Fibroblast of skin of abdomen (primary cell): Measurements from ENCODE around the gene MRPS10.
"Not testable (repeated sequence)": the region's sequence is repeated elsewhere in the genome, so short reads cannot be mapped to it uniquely, and the experiment has no call there.

Experiments
- DNase-seq: peaks from one replicate; pipeline ENCODE4 v3.0.0-alpha.2; 2013

MRPS10 gene

DNA sequence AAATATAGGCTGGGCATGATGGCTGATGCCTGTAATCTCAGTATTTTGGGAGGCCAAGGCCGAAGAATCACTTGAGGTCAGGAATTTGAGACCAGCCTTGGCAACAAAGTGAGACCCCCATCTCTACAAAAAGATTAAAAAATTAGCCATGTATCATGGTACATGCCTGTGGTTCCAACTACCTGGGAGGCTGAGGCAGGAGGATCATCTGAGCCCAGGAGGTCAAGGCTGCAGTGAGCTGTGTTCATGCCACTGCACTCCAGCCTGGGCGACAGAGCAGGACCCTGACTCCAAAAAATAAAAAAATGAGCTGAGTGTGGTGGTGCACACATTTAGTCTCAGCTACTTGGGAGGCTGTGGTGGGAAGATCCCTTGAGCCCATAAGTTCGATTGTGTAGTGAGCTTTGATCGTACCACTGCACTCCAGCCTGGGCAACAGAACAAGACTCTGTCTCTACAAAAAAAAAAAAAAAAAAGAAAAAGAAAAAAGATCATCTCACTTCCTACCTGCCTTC lies 12.8 kb downstream of the MRPS10 start:
- DNase-seq: no peak

DNA sequence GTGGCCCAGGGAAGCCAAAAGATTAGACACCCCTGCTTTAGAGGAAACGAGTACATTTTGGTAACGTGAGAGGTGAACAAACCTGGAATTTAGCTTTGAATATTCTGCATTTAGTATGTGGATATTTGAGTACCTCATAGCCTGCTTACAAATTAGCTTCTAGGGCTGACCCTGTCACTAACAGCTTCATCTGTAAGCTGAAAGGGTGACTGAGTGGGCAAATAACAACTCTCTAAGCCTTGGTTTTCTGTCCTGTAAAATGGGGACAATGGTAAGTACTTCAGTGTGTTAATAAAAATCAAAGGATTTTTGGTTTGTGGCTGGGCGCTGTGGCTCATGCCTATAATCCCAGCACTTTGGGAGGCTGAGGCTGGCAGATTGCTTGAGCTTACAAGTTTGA lies 14.5 kb downstream of the MRPS10 start:
- DNase-seq: no peak

DNA sequence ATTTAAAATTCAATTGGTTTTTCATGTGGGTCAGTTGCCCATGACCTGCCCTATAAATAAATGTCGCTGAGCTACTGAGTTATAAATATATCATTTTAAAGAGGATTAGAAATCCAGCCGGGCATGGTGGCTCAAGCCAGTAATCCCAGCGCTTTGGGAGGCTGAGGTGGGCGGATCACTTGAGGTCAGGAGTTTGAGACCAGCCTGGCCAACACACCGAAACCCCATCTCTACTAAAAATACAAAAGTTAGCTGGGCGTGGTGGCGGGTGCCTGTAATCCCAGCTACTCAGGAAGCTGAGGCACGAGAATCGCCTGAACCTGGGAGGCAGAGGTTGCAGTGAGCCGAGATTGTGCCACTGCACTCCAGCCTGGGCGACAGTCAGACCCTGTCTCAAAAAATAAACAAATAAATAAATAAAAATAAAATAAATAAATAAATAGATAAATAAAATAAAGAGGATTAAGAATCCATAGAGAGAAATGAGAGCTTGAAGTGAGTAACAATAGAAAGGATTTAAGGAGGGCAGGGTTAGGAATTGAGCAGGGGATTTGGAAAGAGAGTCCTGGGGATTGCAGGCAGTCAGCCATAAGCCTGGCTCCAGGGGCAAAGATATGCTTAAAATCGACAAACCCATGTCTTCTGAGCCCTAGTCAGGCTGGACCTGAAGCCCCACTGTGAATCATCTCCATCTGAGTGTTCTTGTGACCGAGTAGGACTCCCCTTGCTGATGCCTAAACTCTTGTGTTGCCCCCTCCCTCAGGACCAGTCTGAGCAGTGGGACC lies 15.3 kb downstream of the MRPS10 start:
- not testable (repeated sequence) for DNase-seq

DNA sequence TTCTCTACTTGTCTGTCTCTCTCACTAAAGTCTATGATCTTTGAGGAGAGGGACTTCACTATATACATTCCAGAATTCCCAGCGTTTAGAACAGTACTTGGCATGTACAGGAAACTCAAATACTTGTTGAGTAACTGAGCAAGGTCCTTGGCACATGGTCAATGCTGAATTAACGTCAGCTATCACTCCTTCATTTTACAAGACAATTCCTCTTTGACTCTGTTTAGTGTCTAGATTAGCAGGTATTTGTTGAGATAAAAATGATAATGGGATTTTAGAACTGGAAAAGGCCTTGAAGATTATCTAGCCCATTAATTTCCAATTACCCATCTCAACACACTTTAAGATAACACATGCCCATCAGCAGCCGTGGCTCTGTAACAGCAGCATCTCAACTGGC lies 16.3 kb downstream of the MRPS10 start:
- no peak for DNase-seq

DNA sequence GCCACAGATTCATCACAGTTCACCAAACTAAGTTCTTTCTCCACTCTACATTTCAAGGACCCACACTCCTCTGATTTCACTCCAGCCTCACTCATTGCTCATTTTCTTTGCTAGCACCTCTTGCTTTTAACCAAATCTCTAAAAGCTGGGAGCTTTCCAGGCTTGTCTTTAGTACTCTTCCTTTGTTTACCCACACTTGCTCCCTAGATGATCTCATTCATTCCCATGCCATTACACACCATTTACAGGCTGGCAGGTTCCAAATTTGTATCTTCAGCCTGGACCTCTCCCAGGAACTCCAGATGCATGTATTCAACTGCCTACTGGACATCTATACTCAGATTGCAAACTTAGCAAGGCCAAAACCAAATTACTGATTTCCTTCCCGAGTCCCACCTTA lies 17.6 kb downstream of the MRPS10 start:
- DNase-seq: peak; percentile 92

DNA sequence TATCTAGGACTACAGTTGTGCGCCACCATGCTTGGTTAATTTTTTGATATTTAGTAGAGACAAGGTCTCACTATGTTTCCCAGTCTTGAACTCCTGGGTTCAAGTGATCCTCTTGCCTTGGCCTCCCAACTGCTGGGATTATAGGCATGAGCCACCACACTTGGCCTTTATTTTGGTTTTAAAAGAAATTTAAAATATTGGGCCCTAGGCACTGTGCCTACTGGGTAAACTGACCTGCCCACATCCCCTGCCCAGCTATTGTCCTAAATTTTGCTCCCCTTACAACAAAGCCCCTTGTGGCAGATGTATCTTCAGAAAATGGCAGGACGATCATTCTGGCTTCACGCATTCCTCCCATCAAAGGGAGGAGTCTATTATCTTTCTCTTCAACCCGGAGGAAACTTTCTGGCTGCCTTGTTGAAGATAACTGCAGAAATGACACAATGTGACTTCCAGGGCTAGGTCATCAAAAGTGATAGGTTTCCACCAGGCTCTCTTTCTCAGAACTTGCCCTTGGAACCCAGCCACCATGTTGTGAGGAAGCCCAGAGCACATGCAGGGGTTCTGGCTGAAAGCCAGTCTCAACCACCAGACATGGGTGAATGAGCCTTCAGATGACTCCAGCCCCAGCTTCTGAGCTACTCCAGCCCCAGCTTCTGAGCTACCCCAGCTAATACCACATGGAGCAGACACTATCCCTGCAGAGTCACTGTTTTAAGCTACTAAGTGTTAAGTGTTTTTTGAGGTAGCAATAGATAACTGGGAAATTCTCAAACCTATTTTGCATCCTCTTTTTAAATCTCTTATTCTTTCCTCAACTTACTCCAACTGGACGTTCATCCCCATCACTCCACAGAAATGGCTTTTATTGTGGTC lies 18.3 kb downstream of the MRPS10 start:
- DNase-seq: peak; percentile 57

DNA sequence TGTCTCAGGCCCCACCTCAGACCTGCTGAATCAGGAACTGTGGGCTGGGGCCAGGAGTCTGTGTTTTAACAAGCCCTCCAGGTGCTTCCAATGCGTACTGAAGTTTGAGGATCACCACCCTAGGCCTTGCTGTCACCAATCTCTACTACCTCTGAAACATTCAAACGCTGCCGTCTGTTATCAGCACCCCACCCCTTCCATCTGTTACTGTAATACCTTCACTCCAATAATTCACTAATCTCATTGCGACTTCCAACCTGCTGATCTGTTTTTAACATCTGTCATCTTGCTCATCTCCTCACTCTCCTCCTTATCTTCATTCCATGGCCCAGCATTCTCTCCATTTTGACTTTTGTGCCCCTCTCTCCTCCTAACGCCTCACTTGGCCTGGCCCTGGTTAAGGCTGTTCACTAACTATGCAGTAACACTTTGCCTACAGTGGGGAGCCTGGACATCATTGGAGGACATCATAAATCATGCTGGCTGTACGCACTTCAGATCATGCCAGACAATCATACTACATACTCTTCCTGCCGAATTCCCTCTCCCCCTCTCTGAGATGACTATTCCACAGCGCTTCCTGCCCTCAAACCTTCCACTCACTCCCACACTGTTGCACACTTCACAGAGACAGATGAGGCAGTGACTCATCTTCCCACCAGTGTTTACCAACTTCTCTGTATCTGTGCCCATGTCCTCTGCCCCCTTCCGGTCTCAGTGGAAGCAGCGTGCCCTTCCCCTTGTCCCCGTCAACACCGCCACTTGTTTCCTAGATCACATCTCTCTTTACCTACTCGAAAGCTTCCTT lies 19.9 kb downstream of the MRPS10 start:
- DNase-seq: peak; percentile 70

DNA sequence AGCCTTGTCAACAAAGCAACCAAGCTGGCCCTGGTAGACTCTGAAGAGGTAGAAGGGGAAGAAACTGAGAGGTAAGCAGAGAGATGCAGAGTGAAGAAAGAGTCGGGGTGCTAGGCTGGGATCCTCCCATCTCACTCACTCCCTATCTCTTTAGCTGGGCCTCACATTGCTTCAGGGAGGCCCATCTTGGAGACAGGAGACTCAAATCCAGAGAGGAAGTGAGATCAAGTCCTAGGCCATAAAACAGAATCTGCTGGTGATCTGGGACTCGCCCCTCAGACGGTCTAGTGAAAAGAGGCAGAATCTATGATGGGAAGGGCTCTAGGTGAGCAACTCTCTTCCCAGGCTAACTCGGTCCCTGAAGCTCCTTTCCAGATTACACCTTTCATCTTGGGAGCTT lies 22.2 kb downstream of the MRPS10 start:
- no peak for DNase-seq

DNA sequence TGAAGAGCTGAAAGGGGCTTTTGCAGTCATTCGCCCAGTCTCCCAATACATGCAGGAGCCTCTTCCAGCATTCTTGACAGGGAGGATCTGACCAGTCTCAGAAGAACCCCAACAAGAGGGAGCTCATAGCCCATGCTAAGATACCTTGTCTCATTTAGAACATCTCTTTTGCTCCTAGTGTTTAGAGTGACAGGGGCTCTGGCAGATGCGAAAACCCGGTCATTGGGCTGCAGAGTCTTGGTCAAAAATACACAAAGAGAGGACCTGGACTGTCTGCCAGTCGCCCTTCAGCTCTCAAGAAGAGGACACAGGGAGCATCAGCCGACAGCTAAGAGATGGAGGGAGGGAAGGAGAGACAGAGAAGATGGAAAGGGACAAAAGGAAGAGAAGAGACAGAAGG lies 23.6 kb downstream of the MRPS10 start:
- no peak for DNase-seq

DNA sequence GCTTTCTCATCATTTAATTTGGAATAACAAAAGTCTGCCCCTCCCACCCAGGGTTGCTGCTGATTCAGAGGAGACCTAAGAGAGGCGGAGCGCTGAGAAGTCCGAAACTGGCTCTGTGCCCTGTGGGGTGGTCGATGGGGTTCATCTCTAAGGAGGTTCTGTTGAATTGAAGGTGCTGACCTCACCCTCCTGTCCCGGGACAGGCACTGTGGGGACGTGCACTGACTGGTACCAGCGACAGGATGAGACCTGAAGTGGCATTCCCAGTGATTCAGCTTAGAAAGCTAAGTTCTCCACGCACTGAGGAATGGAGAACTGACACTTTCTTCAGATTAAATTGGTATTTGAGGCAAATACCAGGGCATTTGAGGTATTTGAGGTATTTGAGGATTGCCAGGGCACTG lies 24.2 kb downstream of the MRPS10 start:
- DNase-seq: no peak

DNA sequence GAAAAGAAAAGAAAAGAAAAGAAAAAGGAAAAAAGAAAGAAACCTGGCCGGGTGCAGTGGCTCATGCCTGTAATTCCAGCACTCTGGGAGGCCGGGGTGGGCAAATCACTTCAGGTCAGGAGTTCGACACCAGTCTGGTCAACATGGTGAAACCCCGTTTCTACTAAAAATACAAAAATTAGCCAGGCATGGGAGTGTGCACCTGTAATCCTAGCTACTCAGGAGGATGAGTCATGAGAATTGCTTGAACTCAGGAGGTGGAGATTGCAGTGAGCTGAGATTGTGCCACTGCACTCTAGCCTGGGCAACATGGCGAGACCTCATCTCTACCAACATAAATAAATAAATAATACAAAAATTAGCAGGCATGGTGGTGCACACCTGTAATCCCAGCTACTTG lies 25.3 kb downstream of the MRPS10 start:
- not testable (repeated sequence) for DNase-seq

DNA sequence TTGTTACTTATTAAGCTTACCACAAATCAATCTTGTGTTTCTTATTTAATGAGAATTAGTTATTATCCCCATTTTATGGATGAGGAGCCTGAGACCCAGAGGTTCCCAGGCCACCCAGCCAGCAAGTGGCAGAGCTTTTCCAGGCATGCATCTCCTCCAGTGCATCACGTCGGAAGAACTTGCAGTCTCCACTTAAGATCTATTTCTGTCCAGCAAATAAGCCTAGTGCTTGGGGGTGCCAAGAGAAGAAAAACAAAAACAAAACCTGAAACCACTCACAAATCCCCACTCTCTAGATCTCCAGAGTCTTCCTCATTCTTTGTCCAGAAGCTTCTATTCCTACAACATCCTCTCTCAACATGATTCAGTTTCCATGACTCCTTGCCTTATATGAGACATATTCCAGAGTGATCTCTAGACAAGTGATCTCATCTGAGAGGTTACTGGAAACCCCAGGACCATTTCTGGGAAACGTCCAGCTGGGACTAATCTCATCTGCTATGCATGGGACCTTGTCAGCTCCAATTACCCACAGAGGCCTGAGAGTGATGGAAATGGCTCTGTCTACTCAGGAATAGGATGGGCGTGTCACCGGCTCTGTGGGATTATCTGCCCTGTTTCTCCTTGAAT lies 27.0 kb downstream of the MRPS10 start:
- peak; percentile 82 for DNase-seq

DNA sequence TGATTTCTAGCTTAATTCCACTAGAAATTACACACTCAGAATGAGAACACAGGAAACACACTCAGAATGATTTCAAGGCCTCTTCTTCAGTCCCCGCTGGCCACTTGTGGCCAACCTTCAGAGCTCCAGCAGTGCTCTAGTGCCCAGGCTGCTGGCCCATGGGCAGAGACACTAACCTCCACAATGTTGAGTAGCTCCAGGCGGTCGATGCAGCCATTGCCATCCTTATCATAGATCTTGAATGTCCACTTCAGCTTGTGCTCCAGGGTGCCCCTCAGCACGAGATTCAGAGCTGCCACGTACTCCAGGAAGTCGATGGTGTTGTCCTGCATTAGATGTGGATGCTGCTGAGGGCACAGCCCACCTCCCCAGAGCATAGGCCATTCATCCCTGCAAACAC lies 29.3 kb downstream of the MRPS10 start:
- no peak for DNase-seq

DNA sequence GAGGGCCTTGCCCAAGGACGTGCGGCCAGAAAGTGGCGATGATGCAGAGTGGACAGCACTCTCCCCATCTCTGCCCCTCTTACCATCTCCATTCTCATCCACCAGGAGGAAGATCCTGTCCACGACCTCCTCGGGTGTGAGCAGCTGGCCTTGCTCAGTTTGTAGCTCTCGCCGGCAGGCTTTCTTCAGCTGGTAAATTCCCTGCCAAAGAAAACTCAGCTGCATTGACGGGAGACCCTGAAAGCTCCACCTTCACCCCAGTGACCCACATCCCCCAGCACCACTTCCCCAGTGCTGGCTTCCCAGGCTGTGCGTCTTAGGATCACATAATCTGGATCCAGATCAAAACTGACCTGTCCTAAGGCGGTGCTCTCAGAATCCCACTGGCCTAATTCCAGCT lies 32.1 kb downstream of the MRPS10 start:
- DNase-seq: no peak

DNA sequence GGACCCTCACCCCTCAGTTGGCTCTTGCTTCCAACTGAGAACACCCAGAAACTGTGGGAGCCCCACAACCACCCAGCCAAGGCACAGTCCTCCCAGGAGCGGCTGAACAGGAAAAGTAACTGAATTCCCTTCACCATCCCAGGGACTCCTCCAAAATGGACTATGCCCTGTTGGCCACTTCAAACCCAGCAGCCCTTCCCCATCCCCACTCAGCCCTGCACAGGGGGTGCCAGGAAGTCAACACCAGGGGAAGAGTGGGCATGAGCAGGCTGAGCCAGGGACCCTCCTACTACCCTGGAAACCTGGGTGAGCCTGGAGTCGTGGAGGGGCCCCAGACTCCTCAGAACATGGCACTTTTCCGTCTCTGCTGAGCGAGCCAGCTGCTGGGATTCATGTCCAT lies 33.2 kb downstream of the MRPS10 start:
- no peak for DNase-seq

DNA sequence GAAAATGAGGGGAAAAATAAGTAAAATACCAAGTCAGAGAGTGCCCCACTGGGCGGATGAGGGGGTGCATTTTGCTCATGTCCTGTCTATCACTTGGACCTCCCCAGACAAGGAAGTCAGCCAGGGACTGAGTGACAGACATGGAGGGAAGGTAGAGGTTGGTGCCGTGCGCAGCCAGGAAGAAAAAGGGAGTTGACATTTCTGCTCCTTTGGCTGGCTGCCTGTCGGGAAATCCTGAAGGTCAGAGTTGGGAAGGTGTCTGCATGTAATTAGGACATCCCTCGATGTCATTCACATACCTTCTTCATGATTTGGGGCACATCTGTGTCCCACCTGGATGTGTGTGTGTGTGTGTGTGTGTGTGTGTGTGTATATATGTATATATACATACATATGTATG lies 35.6 kb downstream of the MRPS10 start:
- DNase-seq: no peak

DNA sequence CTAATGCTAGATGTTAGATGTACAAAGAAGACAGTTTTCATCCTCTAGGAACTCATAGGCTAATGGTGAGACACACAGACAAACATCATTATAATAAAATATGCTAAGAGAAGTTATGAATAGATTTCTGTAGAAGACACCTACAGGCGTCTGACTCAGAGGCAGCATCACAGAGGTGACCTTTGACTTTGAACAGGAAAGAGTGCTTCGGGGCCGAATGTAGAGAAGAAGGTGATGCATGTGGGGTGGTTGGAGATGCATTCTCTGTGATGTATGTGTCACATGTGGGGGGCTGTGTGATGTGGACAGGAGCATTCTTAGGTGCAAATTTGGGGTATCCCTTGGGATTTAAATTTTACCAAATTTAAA lies 37.7 kb downstream of the MRPS10 start:
- DNase-seq: no peak

DNA sequence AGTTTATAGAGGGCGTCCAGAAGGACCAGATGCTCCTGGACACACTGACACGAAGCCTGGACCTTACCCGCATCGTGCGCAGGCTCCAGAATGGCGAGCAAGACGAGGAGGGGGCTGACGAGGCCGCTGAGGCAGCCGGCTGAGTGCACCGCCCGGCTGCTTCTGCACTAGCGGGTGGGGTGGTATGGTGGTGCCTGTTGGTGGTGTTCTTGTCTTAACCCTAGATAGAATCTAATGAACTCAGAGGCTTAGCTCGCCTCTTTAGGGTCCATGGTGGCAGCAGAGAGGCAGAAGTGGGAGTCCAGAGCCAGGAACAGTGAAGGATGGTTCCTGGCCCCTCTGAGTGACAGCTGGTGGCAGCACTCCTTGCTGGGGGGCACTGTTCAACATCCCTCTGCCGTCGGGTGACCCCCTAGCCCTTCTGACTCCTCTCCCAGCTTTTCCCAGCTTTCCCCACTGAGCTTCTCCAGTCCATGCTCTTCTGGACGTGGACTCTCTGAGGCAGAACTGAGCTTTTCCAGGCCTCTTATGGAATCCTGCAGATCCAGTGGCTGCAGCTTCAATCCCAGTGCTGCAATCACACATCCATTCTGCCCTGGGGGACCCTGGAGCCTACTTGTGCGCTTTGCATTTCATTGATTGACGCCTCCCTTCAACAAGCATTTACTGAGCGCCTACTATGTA lies 38.3 kb downstream of the MRPS10 start:
- no peak for DNase-seq

DNA sequence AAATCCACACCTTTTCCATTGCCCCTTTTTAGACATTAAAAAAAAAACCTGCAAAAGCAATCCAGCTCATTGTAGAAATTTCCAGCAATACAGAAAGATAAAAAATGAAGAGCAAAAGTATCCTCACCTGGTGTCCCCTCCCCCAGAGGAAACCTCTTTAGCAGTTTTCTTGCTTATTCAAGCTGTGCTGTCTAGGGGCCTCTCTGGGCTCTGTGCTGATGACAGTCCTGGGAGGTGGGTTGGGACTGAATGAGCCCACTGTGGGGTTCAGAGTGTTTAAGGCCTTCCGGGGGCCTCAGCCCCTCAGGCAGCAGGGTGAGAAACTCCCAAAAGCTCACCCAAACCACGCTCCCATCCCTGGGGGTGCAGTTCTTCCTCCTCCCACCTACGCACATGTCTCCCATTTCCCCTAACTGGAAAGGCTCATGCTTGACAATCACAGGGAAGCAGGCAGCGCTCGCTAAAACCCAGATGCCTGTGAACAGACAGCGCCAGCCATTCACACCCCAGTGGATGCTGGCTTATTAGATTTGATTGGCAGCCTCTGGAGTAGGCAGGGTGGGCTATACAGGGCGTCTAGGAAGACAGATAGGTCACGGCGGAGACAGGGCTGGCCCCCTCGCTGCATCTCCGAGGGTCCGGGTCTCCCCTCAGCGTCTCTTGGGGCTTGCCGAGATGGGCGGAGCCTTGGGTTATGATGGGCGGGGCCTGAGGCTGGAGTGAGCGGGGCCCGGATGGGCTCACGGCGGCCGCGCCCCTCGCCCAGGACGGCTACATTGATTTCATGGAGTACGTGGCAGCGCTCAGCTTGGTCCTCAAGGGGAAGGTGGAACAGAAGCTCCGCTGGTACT lies 39.9 kb downstream of the MRPS10 start:
- DNase-seq: no peak

DNA sequence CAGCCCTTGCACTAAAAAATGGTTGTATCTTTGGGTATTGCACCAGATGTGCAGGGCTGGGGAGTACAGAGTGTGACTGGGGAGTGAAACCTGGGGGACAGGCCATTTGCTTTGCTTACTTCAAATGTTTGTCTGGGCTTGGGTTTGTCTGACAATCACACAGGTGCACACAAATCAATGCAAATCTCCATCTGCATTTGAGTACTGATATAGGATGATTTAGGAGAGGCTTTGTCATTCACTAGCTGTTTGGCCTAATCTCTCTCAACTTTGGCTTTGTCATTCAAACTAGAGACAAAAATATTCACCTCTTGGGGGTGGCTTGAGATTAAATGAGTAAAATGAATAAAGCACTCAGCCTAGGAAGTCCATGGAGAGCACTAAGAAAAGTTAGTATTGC lies 40.7 kb downstream of the MRPS10 start:
- no peak for DNase-seq

DNA sequence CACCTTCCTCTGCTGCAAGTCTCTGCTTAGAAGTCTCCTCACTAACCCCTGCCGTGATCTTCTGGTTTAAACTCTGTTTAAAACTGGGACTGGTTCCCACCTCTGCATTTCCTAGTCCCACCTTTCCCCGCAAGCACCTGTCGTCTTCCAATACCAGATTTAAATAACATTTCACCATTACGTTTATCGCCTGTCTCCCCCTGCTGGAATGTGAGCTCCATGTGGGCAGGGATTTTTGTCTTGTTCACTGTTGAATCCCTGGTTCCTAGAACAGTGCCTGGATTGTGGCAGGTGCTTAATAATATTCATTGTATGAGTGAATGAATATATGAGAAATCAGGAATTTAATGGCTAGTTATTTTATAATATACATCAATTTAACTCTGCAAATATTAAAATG lies 41.8 kb downstream of the MRPS10 start:
- no peak for DNase-seq
